Testis (tissue), 2 donors: ENCODE measurements around the gene LUC7L3.

ENCODE experiments used
- CTCF ChIP-seq, 3 experiments: fragments of 450-650 bp in 2 of 3; fragments of 200-600 bp in 1 of 3; sonication (generic) in 1 of 3; IDR thresholded peaks; one replicate each; pipeline ENCODE4 v1.5.1; 2016 to 2019; ENCODE audit warnings: antibody characterized with exemption in 3 of 3, mild to moderate bottlenecking in 2 of 3, moderate library complexity in 1 of 3
- POLR2A ChIP-seq: fragments of 450-650 bp; IDR thresholded peaks from one replicate; pipeline ENCODE4 v1.6.1; 2017; ENCODE audit warnings: antibody characterized with exemption, mild to moderate bottlenecking, moderate library complexity

- TF ChIP-seq CTCF (IDR thresholded peaks at IDR 0.05) (no peak), POLR2A (no peak)
Observed at GRCh38 chr17:50771991-50772785, 52.8 kb downstream of the LUC7L3 start.
